ENCODE results near the gene WDR70.

WDR70 gene

GRCh38 chr5:37755581-37755980, 376.5 kb downstream of the WDR70 start:
- H3K4me3 ChIP-seq (ENCODE audit: insufficient read depth, low read length, poor library complexity, severe bottlenecking), result no peak overlapping the region
- H3K79me2 ChIP-seq (ENCODE audit: insufficient read depth, low read length), result no peaks in the 10 kb centered on the region
- no peak overlapping the region for H3K9ac ChIP-seq (ENCODE audit: low read length)
- H3K27ac ChIP-seq (ENCODE audit: low read depth, low read length), result no peak overlapping the region
- no peak overlapping the region for H3K4me2 ChIP-seq (ENCODE audit: low read depth, low read length, poor library complexity, severe bottlenecking)
- H3K27me3 ChIP-seq (ENCODE audit: low read length), result no peaks in the 10 kb centered on the region
- H4K20me1 ChIP-seq (ENCODE audit: low read depth, low read length), result no peaks in the 10 kb centered on the region
- no peaks in the 10 kb centered on the region for H3F3A ChIP-seq (ENCODE audit: insufficient read depth)
- H3K9me3 ChIP-seq (ENCODE audit: insufficient read depth, low read length), result no peaks in the 10 kb centered on the region
- no peak for TF ChIP-seq EZH2phosphoT487 (conservative IDR thresholded peaks at IDR 0.05; ENCODE audit: low read length)
- no peak for TF ChIP-seq CTCF (IDR thresholded peaks at IDR 0.05; ENCODE audit: insufficient read depth, low read length, poor library complexity, severe bottlenecking)
- H2AFZ ChIP-seq (ENCODE audit: low read depth, low read length, severe bottlenecking), result no peak overlapping the region
- H3K36me3 ChIP-seq (ENCODE audit: low read length), result no peaks in the 10 kb centered on the region
- no peaks in the 10 kb centered on the region for H3K9me2 ChIP-seq (replicated peaks; ENCODE audit: insufficient read depth, low read length)

GRCh38 chr5:37756248-37756647, 377.1 kb downstream of the WDR70 start:
- Histone ChIP-seq H3K9ac (ENCODE audit: low read length) (no peak overlapping the region), H2AFZ (ENCODE audit: low read depth, low read length, severe bottlenecking) (no peak overlapping the region), H3K27me3 (ENCODE audit: low read length) (no peaks in the 10 kb centered on the region), H3K9me3 (ENCODE audit: insufficient read depth, low read length) (no peaks in the 10 kb centered on the region), H3K27ac (ENCODE audit: low read depth, low read length) (no peak overlapping the region), H4K20me1 (ENCODE audit: low read depth, low read length) (no peaks in the 10 kb centered on the region), H3K36me3 (ENCODE audit: low read length) (no peaks in the 10 kb centered on the region), H3K9me2 (replicated peaks; ENCODE audit: insufficient read depth, low read length) (no peaks in the 10 kb centered on the region), H3K4me3 (ENCODE audit: insufficient read depth, low read length, poor library complexity, severe bottlenecking) (no peak overlapping the region), H3K4me2 (ENCODE audit: low read depth, low read length, poor library complexity, severe bottlenecking) (no peak overlapping the region), H3K79me2 (ENCODE audit: insufficient read depth, low read length) (no peaks in the 10 kb centered on the region), H3F3A (ENCODE audit: insufficient read depth) (no peaks in the 10 kb centered on the region)
- TF ChIP-seq CTCF (IDR thresholded peaks at IDR 0.05; ENCODE audit: insufficient read depth, low read length, poor library complexity, severe bottlenecking) (no peak), EZH2phosphoT487 (conservative IDR thresholded peaks at IDR 0.05; ENCODE audit: low read length) (no peak)

- Histone ChIP-seq H3K27ac (ENCODE audit: low read depth, low read length) (no peak overlapping the region), H3K9ac (ENCODE audit: low read length) (no peak overlapping the region), H3K79me2 (ENCODE audit: insufficient read depth, low read length) (no peaks in the 10 kb centered on the region), H3K4me2 (ENCODE audit: low read depth, low read length, poor library complexity, severe bottlenecking) (no peak overlapping the region), H3K9me3 (ENCODE audit: insufficient read depth, low read length) (no peaks in the 10 kb centered on the region), H3K27me3 (ENCODE audit: low read length) (no peaks in the 10 kb centered on the region), H3K9me2 (replicated peaks; ENCODE audit: insufficient read depth, low read length) (no peaks in the 10 kb centered on the region), H3K36me3 (ENCODE audit: low read length) (no peaks in the 10 kb centered on the region), H3K4me3 (ENCODE audit: insufficient read depth, low read length, poor library complexity, severe bottlenecking) (no peak overlapping the region), H3F3A (ENCODE audit: insufficient read depth) (no peaks in the 10 kb centered on the region), H4K20me1 (ENCODE audit: low read depth, low read length) (no peaks in the 10 kb centered on the region), H2AFZ (ENCODE audit: low read depth, low read length, severe bottlenecking) (no peak overlapping the region)
- no peak for TF ChIP-seq CTCF (IDR thresholded peaks at IDR 0.05; ENCODE audit: insufficient read depth, low read length, poor library complexity, severe bottlenecking)
- no peak for TF ChIP-seq EZH2phosphoT487 (conservative IDR thresholded peaks at IDR 0.05; ENCODE audit: low read length)
These were observed 379.0 kb downstream of the WDR70 start for GRCh38 chr5:37757980-37758582.
